Upper lobe of left lung (tissue), 4 donors: ENCODE data around the gene FALEC.

Experiments used
- POLR2A ChIP-seq, 4 donors: fragments of 450-650 bp; IDR thresholded peaks; one replicate each; pipeline ENCODE4 v1.5.1; 2016 to 2017; ENCODE audit warnings: antibody characterized with exemption in 4 of 4, mild to moderate bottlenecking in 2 of 4
- TF ChIP-seq, protein P1 (sequence below), 6 experiments: fragments of 450-650 bp in 4 of 6; fragments of 200-600 bp in 2 of 6; sonication (generic) in 2 of 6; IDR thresholded peaks; one replicate each; pipeline ENCODE4 v1.5.1; 2016 to 2019; ENCODE audit warnings: antibody characterized with exemption in 6 of 6

DNA sequence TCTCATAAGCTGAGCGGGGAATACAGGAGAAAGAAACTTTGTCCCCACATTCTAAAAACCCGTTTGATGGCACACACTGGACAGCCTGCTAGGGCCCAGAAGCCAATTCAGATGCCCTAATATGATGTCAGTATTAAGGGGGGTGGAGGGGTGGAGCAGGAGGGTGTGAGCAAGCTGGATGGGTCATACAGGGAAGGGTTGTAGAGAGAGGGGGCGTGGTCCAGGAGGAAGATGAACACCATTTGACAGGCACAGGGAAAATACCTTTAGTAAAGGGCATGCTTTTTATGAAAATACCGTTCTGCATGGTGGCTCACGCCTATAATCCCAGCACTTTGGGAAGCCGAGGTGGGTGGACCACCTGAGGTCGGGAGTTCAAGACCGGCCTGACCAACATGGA lies 22.4 kb upstream of the FALEC start:
- TF ChIP-seq POLR2A (IDR thresholded peaks at IDR 0.05): no peak
- TF ChIP-seq, protein P1, sequence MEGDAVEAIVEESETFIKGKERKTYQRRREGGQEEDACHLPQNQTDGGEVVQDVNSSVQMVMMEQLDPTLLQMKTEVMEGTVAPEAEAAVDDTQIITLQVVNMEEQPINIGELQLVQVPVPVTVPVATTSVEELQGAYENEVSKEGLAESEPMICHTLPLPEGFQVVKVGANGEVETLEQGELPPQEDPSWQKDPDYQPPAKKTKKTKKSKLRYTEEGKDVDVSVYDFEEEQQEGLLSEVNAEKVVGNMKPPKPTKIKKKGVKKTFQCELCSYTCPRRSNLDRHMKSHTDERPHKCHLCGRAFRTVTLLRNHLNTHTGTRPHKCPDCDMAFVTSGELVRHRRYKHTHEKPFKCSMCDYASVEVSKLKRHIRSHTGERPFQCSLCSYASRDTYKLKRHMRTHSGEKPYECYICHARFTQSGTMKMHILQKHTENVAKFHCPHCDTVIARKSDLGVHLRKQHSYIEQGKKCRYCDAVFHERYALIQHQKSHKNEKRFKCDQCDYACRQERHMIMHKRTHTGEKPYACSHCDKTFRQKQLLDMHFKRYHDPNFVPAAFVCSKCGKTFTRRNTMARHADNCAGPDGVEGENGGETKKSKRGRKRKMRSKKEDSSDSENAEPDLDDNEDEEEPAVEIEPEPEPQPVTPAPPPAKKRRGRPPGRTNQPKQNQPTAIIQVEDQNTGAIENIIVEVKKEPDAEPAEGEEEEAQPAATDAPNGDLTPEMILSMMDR (IDR thresholded peaks at IDR 0.05): no peak
